Thoracic aorta endothelial cell (primary cell): Measurements from ENCODE around the gene NMNAT1. TPM values are rescaled to one million over a fixed set of nuclear protein-coding genes. Genes with fewer than 3 reads are reported as not detected.
A peak's percentile ranks its signal among the peaks of the same experiment; 100 is the strongest.

Experiments
- small RNA-seq: library from RNA; depleted of rRNA; stranded (forward); fragments of <200 nt; gene quantifications from one replicate; pipeline ENCODE3, GENCODE V24; 2012
- total RNA-seq: library from RNA; depleted of rRNA; stranded (reverse); fragments of >200 nt; gene quantifications from 2 replicates; pipeline ENCODE4 v1.2.3, GENCODE V29; 2012

Gene NMNAT1
- 9.2 and 10.3 TPM in 2 replicates for total RNA-seq

DNA sequence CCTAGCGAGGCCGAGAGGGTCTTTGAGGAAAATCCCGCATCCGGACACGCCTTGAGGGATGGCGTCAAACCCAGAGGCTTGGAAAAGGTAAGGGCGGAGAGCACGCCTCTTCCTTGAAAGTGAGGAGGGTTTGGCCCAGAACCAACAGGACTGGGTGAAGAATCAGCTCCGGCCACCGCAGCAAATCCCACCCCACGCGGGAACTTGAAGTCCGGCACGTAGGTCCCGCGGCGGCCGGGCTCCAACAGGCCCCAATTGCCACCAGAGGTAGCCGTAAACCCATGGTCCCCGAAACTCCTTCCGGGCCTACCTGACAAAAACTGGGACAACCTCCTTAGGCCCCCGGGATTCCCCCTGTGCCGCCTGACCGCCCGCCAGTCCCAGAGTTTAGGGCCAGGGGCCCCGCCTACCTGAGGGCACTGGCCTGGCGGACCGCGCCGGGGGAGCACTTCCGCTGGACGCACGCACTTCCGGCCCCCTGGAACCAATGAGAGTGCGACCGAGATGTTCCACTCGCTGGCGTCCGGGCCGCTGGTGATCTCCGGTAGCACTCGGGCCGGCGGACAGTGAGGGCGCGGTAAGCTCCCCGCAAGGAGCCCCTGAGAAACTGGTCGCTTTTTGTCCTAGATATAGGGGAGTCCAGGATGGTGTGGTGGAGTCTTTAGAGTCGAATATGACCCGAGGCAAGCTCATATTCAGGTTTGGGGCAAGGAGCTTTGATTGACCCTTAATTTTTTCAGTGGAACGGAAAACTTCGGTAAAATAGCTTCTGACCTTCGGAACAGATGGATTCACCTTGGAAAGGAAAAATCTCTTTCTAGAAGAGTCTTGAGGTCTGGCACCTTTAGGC, at the start of gene NMNAT1, which contains the start of gene LZIC:
Gene NMNAT1, plus strand, starts transcription at position 537 of the 850 bp plus-strand sequence. CDS start 28,599 bp downstream, outside the sequence.
Gene LZIC, minus strand, starts transcription at position 453 of the 850 bp plus-strand sequence. CDS start 6,772 bp downstream, outside the sequence.

DNA sequence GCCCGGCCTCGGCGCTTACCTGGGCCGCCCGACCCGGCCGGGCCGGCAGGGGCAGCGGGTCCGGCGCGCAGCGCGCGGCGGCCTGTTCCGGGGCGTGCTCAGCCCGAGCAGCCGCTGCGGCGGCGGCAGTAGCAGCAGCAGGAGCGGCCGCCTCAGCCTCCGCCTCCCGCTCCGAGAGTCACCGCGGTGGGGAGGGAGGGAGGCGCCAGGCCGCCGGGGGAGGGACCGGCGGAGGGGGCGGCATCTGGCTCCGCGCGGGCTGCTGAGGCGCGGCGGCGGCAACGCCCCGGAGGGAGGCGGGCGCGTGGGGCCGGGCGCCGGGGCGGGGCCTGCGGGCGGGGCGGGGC, 33.2 kb upstream of the NMNAT1 start, which contains the start of gene CTNNBIP1:
Gene CTNNBIP1, minus strand, starts transcription at position 194 of the 347 bp plus-strand sequence. CDS start 38,205 bp downstream, outside the sequence.

GRCh38 chr1:9996624-9997582, 53.6 kb downstream of the NMNAT1 start, which contains the start of gene RBP7:
Gene RBP7, plus strand, starts transcription at chr1:9997228. Its CDS starts 31 bp downstream, at chr1:9997259.

GRCh38 chr1:10032590-10033358, 89.5 kb downstream of the NMNAT1 start, which contains the start of gene UBE4B:
Gene UBE4B, plus strand, starts transcription at chr1:10032958. Its CDS starts 713 bp downstream, at chr1:10033671.

Small RNA genes within 50 kb of the gene (small RNA-seq; reads per million reads assigned to genes)
- 1.3 reads per million, percentile 32 among the genes with 10 or more reads in this experiment for gene MIR5697

Other genes with a start within 250 kb of the NMNAT1 start
- gene CLSTN1, start 119.5 kb upstream of the NMNAT1 start, total RNA-seq, result 76.5 and 82.9 TPM in 2 replicates
- 24.3 and 24.7 TPM in 2 replicates for gene CTNNBIP1, start 33.2 kb upstream of the NMNAT1 start, total RNA-seq
- 42.9 and 47.2 TPM in 2 replicates for gene LZIC, start 84 bp upstream of the NMNAT1 start, total RNA-seq
- 0.29 TPM in 1 of 2 replicates, not detected in the other for gene RBP7, start 53.8 kb downstream of the NMNAT1 start, total RNA-seq
- gene UBE4B, start 89.5 kb downstream of the NMNAT1 start, total RNA-seq, result 56.4 and 57.9 TPM in 2 replicates